B cell (primary cell): ENCODE data around the gene ERMARD. TPM values are rescaled to one million over a fixed set of nuclear protein-coding genes. Genes with fewer than 3 reads are reported as not detected.

Experiments used
- ATAC-seq: fragments of 200-7000 bp; cut with Tn5 transposase; one replicate; pipeline ENCODE4 v1.10.0; 2021; ENCODE audit warnings: low read depth, mild to moderate bottlenecking, moderate number of reproducible peaks, moderate library complexity
- CTCF ChIA-PET: fragments of 350-600 bp; sonication (Branson Sonifier 250); formaldehyde crosslinking; loops from one replicate; lab custom pipeline; 2021; ENCODE audit warnings: antibody characterized with exemption, inconsistent platforms; lab: Charles Lee
- POLR2A ChIA-PET: fragments of 350-600 bp; sonication (Branson Sonifier 250); formaldehyde crosslinking; loops from one replicate; lab custom pipeline; 2021; ENCODE audit warnings: antibody characterized with exemption; lab: Charles Lee
- DNase-seq: peaks from one replicate; pipeline ENCODE4 v3.0.0; 2013
- H2AFZ ChIP-seq: 2 replicates; pipeline ENCODE4 v1.6.1; 2012; ENCODE audit warnings: mild to moderate bottlenecking, low read depth, low read length; ENCODE audit not compliant: insufficient read depth, poor library complexity, severe bottlenecking
- H3K27ac ChIP-seq, 2 donors: 1 replicate in 1 of 2; 2 replicates in 1 of 2; pipeline ENCODE4 v1.5.1; 2012 to 2013; ENCODE audit warnings: low read length in 2 of 2, mild to moderate bottlenecking in 2 of 2, moderate library complexity in 1 of 2
- H3K27me3 ChIP-seq, 4 experiments: fragments of 200-600 bp in 1 of 4; sonication (generic) in 1 of 4; replicated peaks in 1 of 4; 1 replicate in 2 of 4; 2 replicates in 2 of 4; pipeline versions ENCODE4 v1.6.1 to v1.7.0; 2013 to 2016; ENCODE audit warnings: low read length in 3 of 4, mild to moderate bottlenecking in 2 of 4, mixed read lengths in 1 of 4, moderate library complexity in 1 of 4; ENCODE audit not compliant: insufficient read depth in 4 of 4, control insufficient read depth in 3 of 4; ENCODE audit errors: control extremely low read depth in 1 of 4
- H3K36me3 ChIP-seq, 2 experiments: replicated peaks in 1 of 2; 1 replicate in 1 of 2; 2 replicates in 1 of 2; pipeline versions ENCODE4 v1.6.1 to v1.7.1; 2013; ENCODE audit warnings: low read length in 1 of 2; ENCODE audit not compliant: insufficient read depth in 2 of 2, control insufficient read depth in 1 of 2; ENCODE audit errors: control extremely low read depth in 1 of 2, extremely low read depth in 1 of 2
- H3K4me1 ChIP-seq, 2 donors: fragments of 200-600 bp in 1 of 2; sonication (generic) in 1 of 2; 1 replicate in 1 of 2; 2 replicates in 1 of 2; pipeline versions ENCODE4 v1.5.1 to v1.6.1; 2013 to 2017; ENCODE audit warnings: low read length in 2 of 2; ENCODE audit not compliant: control insufficient read depth in 2 of 2, insufficient read depth in 2 of 2
- H3K4me2 ChIP-seq: replicated peaks from 2 replicates; pipeline ENCODE3; 2012; ENCODE audit warnings: mild to moderate bottlenecking, low read depth, low read length; ENCODE audit not compliant: poor library complexity, severe bottlenecking
- H3K4me3 ChIP-seq, 5 experiments: fragments of 200-600 bp in 1 of 5; sonication (generic) in 1 of 5; 1 replicate in 3 of 5; 2 replicates in 2 of 5; pipeline versions ENCODE4 v1.5.1 to v1.7.0; 2011 to 2016; ENCODE audit warnings: low read length in 4 of 5, mild to moderate bottlenecking in 4 of 5, low read depth in 2 of 5, control low read depth in 1 of 5, moderate library complexity in 1 of 5; ENCODE audit not compliant: insufficient read depth in 1 of 5; ENCODE audit errors: control extremely low read depth in 1 of 5, extremely low read depth in 1 of 5
- H3K79me2 ChIP-seq: fragments of 200-600 bp; sonication (generic); one replicate; pipeline ENCODE4 v1.6.0; 2016; ENCODE audit warnings: low read length; ENCODE audit not compliant: control insufficient read depth, insufficient read depth
- H3K9ac ChIP-seq: fragments of 200-600 bp; sonication (generic); 2 replicates; pipeline ENCODE4 v1.6.1; 2017; ENCODE audit warnings: mild to moderate bottlenecking, low read length, moderate library complexity
- H3K9me3 ChIP-seq, 3 donors: one replicate each; pipeline versions ENCODE4 v1.6.1 to v1.7.1; 2013; ENCODE audit warnings: low read length in 2 of 3; ENCODE audit not compliant: control insufficient read depth in 2 of 3, insufficient read depth in 1 of 3; ENCODE audit errors: control extremely low read depth in 1 of 3
- H4K20me1 ChIP-seq: 2 replicates; pipeline ENCODE4 v1.6.0; 2012; ENCODE audit warnings: mild to moderate bottlenecking, low read length; ENCODE audit not compliant: insufficient read depth, control insufficient read depth, poor library complexity, severe bottlenecking
- H3K27ac Mint-ChIP-seq: one replicate; pipeline ENCODE4 v1.8.0; 2021; ENCODE audit warnings: mixed read lengths
- H3K27me3 Mint-ChIP-seq: one replicate; pipeline ENCODE4 v1.8.0; 2021; ENCODE audit warnings: mixed read lengths
- H3K4me1 Mint-ChIP-seq: one replicate; pipeline ENCODE4 v1.8.0; 2021; ENCODE audit warnings: mixed read lengths
- H3K4me3 Mint-ChIP-seq: one replicate; pipeline ENCODE4 v1.8.0; 2021; ENCODE audit warnings: mixed read lengths
- H3K9me3 Mint-ChIP-seq: one replicate; pipeline ENCODE4 v1.8.0; 2022; ENCODE audit warnings: mixed read lengths; ENCODE audit not compliant: insufficient read depth
- CTCF ChIP-seq: fragments of 200-600 bp; IDR thresholded peaks from one replicate; pipeline ENCODE4 v1.8.0; 2022; ENCODE audit warnings: antibody characterized with exemption, mild to moderate bottlenecking
- EZH2 ChIP-seq: IDR thresholded peaks from 2 replicates; pipeline ENCODE4 v1.6.1; 2012; ENCODE audit warnings: borderline replicate concordance, low read depth, mild to moderate bottlenecking, moderate library complexity, low read length; ENCODE audit not compliant: insufficient read depth, poor library complexity, severe bottlenecking
- WGBS: methylation state at CpG from one replicate; pipeline ENCODE4 v1.1.5; 2013; ENCODE audit warnings: missing lambda C conversion rate; ENCODE audit not compliant: insufficient coverage; 5-methylcytosine and 5-hydroxymethylcytosine counted together
- intact Hi-C: fragments of 100-400 bp; cut with micrococcal nuclease; formaldehyde crosslinking; loops from one replicate; pipeline ENCODE4 v1.10.0; 2022
- polyA plus RNA-seq: library from polyadenylated mRNA; depleted of rRNA; stranded (reverse); fragments of >200 nt; gene quantifications from 2 replicates; pipeline ENCODE4 v1.2.3, GENCODE V29; 2012
- total RNA-seq, 2 donors: library from RNA; stranded (reverse); fragments of 120-200 nt in 1 of 2; gene quantifications; 1 replicate in 1 of 2; 2 replicates in 1 of 2; pipeline versions ENCODE4 v1.2.3 to v1.2.4, GENCODE V29; 2013 to 2022

ERMARD gene
- total and polyA plus RNA-seq, 2 donors (not counting 1 experiment from before 2014, with no cell fraction given) = 42.8 to 65.1 TPM

- DNase-seq (no peak), ATAC-seq (no peak)
- Histone ChIP-seq H3K27ac (no peak overlapping the region), H2AFZ (no peak overlapping the region), H3K9me3 (peaks cover 0 to 15% (median 0%) of the 10 kb centered on the region in 3 donors), H3K9ac (no peak overlapping the region), H3K4me2 (no peak overlapping the region), H3K4me3 (no peak overlapping the region), H3K27me3 (peaks cover 0 to 25% (median 5%) of the 10 kb centered on the region in 4 experiments), H4K20me1 (no peaks in the 10 kb centered on the region), H3K36me3 (no peaks in the 10 kb centered on the region), H3K79me2 (no peaks in the 10 kb centered on the region), H3K4me1 (no peaks in the 10 kb centered on the region)
- CTCF ChIA-PET = no interaction called here
- H3K4me3 Mint-ChIP-seq = no peak overlapping the region
- peaks cover 40% of the 10 kb centered on the region for H3K27me3 Mint-ChIP-seq
- POLR2A ChIA-PET = no interaction called here
- TF ChIP-seq CTCF (no peak), EZH2 (no peak)
- no peaks in the 10 kb centered on the region for H3K4me1 Mint-ChIP-seq
- 92% methylated on average over 14 of the region's 15 CpGs for WGBS
- H3K9me3 Mint-ChIP-seq = no peaks in the 10 kb centered on the region
- intact Hi-C loops = no loop called here
- no peak overlapping the region for H3K27ac Mint-ChIP-seq
These were observed 73.6 kb downstream of the ERMARD start for GRCh38 chr6:169824848-169825557.

- TF ChIP-seq CTCF (no peak), EZH2 (no peak)
- ATAC-seq = no peak
- no peak for DNase-seq
- Histone ChIP-seq H3K4me3 (no peak overlapping the region), H2AFZ (no peak overlapping the region), H3K27ac (no peak overlapping the region), H3K4me1 (no peaks in the 10 kb centered on the region), H3K79me2 (no peaks in the 10 kb centered on the region), H4K20me1 (no peaks in the 10 kb centered on the region), H3K9ac (no peak overlapping the region), H3K4me2 (no peak overlapping the region), H3K36me3 (no peaks in the 10 kb centered on the region), H3K27me3 (peaks cover 0 to 25% (median 5%) of the 10 kb centered on the region in 4 experiments), H3K9me3 (peaks cover 0 to 15% (median 0%) of the 10 kb centered on the region in 3 donors)
- H3K4me3 Mint-ChIP-seq = no peak overlapping the region
- intact Hi-C loops = no loop called here
- 100% methylated on average over 2 of the region's 12 CpGs for WGBS
- H3K27me3 Mint-ChIP-seq = peaks cover 38% of the 10 kb centered on the region
- H3K9me3 Mint-ChIP-seq = no peaks in the 10 kb centered on the region
- ChIA-PET CTCF (no interaction called here), POLR2A (no interaction called here)
- H3K4me1 Mint-ChIP-seq = no peaks in the 10 kb centered on the region
- H3K27ac Mint-ChIP-seq = no peak overlapping the region
These were observed 74.3 kb downstream of the ERMARD start for GRCh38 chr6:169825558-169826225.
